Embryonic facial prominence (tissue), 1 donor: ENCODE data around the gene EVC.

Experiments used
- DNase-seq: peaks from one replicate; pipeline ENCODE4 v3.0.0-alpha.2; 2016; ENCODE audit errors: extremely low spot score

EVC gene

DNA sequence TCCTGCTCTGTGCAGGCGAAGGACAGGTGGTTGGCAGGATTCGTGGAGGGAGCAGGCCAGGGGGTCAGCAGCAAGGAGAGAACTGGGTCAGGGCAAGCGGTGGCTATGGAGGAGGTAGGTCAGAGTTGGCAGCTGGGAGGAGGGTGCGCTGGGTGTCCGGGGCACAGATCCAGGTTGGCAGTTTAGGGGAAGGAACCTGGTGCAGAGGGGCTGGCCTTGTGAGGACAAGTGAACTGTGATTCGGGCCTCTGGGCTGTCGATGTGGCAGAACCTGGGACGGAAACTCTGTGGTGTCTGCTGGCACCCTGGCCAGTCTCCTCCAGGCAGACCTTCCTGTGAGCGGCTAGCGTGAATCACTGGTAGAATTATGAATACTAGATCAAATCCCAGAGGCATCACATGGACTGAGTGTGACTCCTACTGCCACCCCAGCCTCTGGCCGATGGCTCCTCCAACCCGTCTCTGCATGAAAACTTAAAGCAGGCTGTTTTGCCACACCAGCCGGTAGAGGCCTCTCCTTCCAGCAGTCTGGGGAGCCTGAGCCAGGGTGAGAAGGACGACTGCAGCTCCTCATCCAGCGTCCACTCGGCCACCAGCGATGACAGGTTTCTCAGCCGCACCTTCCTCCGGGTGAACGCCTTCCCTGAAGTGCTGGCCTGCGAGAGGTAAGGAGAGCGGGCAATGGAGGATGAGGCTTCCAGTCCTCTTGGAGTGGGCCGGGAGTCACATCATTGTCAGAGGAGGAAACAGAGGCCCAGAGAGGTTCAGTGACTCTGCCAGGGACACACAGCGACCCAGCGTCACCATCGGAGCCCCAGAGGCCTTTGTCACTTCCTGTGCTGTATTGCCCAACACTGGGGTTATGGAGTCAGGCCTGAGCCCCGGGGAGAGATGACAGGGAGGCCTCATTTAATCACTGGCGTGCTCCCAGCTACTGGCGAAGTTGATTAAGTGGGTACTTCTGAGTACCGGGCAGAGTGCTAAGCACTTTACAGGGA, 20.3 kb downstream of the EVC start:
- no peak for DNase-seq

DNA sequence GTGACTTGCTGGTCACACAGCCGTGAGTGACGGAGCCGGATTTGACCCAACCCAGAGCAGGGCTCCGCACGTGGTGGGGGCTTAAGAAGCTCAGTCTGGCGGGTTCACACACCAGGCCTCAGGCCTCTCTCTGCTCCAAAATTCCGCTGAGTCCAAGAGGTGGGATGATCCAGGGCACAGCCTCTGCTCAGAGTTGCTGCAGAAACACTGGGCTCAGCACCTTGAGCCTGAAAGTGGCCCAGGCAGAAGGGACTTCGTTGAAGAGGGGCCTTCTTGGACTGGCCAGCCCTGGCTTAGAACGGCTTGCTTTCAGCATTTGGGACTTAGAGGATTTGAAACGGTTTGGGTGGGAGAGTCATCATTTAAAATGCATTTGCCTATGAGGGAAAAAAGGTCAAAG, 21.2 kb downstream of the EVC start:
- DNase-seq, result no peak

DNA sequence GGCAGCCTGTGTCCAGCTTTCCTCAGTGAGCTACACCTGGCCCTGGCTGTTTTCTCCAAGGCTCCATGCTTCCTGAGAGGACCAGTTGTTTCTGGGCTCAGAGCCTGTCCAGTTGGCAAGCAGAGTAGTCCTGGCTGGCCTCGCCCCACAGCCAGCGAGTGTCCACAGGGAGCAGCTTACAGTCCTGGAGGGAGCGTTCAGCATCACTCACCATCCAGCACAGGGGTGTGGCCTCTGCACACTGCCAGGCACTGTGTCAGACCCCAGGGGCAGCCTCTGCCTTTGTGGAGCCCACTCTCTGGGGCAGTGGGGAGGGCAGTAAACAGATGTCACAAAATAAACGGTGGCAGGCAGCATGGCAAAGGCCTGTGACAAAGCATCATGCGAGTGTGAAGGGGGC, 23.9 kb downstream of the EVC start:
- DNase-seq, result no peak

DNA sequence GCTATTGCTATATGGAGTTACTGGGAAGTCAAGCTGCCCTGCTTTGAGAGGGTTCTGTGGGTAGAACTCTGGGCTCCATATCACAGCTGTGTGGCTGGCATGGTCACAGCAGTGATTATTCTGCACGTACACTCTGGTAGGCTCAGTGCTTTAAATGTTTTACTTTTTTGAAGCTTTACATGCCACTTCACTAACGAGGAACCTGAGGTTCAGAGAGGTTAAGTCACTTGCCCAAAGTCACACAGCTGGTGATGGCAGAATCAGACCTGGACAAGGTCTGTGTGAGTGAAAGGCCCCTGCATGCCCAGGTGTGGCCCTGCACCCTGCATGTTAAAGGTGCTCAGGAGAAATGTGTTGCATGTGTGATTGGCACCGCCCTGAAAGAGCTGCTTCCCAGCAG, 24.5 kb downstream of the EVC start:
- DNase-seq, result no peak

DNA sequence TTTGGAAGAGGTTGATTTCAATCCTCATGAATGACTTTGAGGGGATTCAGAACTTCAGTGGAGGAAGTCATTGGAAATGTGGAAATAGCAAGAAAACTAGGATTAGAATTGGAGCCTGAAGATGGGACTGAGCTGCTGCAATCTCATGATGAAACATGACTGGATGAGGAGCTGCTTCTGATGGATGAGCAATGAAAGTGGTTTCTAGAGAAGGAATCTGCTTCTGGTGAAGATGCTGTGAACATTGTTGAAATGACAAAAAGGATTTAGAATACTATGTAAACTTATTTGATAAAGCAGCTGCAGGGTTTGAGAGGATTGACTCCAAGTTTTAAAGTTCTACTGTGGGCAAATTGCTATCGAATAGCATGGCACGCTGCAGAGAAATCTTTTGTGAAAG, 27.1 kb downstream of the EVC start:
- no peak for DNase-seq

DNA sequence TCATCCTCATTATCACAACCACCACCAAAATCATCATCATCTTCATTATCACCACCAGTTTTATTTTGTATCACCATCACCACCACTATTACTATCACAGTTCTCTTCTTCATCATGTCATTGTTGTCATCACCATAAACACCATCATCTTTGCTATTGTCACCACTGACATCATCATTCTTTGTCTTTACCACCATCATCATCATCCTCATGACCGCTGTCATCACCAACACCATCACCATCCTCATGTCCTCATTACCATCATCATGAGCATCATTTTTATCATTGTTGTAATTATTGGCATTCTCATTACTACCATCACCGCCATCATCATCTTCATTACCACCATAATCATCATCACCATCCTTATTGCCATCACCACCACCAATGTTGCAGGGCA, 31.4 kb downstream of the EVC start:
- no peak for DNase-seq

DNA sequence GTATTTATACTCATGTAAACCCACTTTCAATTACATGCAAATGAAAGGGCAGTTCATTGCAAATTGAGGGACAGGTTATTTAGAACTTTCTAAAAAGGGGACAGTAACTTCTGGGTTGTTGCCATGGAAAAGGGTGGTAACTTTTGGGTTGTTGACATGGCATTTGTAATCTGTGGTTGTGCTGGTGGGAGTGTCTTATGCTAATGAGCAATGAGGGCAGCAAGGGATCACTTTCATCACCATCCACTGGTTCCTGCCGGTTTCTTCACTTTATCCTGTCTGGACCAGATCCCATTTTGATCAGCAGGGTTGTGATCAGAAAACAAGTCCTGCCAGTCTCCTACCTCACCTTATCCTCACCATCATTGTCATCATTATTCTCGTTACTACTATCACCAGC, 32.0 kb downstream of the EVC start:
- no peak for DNase-seq

DNA sequence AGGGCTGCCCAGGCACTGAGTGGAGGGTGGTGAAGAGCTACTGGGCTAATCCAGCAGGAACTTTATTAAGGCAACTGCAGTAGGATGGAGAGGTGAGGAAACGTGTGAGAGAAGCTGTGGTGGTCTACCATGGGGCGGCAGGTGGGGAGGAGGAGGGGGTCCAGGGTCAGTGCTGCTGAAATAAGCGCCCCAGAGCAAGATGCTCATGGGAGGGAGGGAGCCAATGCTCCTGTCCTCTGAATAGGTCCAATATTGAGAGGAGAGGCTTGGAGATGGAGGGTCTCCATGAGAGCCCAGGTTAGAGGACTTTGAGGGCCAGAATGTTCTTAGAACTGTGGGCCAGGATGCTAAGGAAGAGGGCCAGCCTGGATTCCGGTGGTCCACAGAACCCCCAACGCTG, 35.2 kb downstream of the EVC start:
- DNase-seq, result no peak

DNA sequence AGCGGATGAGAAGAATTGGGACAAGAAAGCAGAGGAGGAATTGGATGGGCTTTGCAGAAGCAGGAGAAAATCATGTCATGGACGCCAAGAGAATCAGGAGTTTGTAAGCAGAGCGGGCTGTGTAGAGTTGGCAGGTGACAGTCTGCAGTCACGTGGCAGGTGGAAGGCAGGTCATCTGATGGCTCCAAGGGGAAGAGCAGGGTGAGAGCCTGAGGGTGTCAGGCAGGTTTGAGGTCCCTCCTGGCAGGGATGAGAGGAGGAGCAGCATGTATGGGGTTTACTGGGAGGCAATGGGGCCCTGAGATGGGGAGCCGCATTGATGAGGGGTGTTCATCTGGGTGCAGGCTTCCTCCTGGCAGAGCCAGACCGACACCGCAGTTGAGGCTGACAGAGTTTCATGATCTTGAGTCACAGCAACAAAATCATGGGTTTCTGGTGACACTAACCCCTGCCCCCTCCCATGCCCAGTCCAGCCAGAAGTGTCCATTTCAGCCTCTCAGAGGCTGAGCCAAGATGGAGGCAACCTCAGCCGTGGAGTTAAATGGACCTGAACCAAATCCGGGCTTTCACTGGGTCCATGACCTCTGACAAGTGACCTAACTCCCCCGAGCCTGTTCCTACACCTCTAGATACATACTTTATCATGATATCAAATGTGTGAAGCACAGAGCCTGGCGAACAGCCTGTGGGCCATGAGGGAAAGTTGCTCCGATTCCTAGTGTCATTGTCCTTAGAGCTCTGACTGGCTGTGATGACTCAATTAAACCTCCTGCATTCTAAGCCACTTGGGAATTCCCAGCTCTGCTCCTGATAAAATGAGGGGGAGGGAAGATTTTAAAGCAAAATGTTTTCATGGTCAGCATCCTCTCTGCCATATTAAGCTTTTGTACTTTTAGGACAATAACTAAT, 36.1 kb downstream of the EVC start:
- no peak for DNase-seq

DNA sequence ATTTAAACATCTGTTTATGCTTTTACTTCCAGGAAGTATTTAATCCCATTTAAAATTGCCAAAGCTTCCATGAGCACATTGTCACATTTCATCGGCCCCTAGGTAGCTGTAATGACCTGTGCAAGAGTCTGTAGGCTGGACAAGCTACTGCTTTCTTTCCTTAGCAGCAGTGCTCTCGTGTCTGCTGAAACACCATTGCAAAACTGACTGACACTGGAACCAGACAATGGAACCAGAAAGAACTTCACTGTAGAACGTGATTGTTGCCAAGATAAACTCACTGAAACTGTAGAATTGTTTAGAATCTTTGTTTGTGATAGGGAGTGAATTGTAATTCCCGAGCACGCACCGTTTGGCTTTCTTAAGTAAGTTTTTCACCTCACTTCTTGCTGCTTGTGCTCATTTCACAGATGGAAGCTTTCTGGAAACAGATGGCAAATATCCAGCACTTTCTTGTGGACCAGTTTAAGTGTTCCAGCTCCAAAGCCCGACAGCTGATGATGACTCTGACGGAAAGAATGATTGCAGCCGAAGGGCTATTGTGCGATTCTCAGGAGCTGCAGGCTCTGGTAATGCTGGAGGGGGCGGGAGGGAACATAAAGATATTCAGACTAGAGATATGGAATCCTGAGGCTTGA, 36.9 kb downstream of the EVC start:
- DNase-seq, result no peak

DNA sequence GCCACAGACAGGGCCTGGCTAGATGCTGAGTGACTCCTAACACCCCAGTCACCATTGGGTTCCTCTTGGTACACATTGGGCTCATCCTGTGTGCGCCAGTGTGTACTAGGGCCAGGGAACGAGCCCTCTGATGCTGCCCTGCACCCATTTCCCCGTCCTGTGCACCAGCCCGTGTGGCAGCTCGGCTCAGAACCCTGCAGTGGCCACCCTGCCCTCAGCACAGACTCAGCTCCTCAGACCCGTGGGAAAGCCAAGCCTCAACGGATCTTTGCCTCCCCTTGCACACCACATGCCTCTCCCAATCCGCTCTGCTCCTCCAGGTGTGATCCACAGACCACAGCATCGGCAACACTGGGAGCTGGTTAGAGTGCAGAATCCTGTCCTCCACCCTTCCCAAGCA, 38.6 kb downstream of the EVC start:
- no peak for DNase-seq

DNA sequence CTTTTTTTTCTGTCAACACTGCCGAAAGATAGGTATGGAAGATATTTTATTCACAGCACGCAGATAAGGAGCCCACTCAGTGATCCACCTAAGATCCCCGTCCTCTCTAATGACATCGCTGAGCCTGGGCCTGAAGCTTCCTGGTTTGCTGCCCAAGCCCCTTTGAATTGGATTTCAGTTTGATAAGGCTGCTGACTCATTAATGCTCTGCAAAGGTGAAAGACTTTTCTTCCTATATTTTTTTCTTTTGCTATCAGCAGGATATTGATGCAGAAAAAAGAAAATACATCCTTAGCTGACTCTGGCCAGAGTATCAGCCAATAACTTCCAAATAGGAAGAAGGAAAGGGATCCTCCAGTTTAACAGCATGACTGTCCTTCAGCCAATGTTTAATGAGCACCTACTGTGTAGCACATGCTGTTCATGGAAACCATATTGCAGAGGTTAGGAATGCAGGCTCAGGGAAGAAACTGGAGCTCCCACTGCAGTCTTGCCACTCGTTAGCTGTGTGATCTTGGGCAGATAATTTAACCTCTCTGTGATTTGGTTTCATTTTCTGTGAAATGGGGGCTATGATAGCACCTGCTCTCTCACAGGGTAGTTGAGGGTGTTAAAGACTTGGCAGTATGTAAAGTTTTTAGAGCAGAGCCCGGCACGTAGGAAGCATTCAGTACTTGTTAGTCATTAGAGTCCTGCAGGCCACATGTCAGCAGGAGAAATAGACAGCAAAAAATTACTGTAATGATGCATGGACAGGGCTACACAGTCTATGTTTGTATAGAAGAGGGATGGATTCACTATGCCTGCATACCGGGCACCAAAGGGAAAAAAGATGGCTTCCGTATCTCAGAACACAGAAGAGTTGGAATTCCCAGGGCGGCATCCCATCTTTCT, 39.3 kb downstream of the EVC start:
- no peak for DNase-seq

DNA sequence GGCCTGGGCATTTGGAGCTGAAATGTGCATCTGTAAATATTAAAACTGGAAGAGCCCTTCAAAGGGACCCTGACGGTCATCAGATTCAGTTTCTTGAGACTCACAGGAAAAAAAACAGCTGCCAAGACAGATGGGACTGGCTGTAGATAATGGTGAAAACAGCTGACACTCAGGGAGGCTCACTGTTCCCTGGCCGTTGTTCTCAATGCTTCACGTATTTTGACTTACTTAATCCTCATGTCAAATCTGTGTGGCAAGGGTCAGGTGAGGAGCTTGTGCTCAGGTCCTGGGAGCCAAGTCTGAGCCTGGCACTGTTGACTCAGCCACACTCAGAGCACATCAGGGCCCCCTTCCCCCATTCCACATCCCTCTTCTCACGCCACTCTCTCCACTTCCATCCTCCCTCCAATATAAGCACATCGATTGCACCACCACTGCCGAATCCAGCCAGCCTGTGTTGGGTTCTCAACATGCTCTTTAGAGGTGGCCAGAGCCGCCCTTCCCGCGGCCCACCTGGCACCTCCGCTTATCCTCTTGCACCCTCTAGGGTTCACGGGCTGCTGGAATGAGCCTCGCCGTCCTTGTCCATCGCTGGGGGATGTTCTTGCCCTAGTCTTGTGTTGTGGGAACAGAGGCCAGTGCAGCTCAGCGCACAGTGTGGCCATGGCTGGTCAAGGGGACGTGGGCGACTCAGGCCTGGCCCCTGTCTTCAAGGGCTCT, 40.1 kb downstream of the EVC start:
- DNase-seq, result no peak

DNA sequence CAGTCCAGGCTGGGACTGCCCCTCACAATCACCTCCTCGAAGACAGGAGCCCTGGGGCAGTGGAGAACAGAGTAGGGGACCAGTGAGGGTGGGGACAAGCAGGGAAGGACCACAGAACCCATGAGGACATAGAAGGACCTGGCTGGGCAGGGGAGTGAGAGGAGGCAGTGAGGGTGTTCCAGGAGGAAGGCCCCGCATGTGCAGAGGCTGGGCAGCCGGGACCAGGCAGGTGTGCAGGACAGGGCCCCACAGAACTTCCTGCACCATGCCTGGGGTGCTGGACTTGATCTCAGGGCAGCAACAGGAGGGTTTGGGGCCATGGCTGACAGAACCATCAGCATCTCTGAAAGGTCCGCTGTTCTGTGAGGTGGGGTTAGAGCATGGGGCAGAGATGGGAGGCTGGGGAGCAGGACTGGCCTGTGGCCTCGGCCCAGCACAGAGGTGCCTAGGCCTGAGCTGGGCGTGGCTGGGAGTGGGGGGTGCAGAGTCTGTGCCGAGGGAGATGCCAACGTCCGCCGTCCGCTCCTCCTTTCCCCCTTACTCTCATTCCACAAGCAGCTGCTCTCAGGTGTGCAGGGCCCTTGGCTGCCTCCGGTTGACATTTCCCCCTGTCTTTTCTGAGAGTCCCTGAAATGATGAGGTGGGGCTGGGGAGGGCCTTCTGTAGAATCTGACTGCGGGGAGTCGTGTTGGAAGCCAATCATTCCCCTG, 40.8 kb downstream of the EVC start:
- no peak for DNase-seq

DNA sequence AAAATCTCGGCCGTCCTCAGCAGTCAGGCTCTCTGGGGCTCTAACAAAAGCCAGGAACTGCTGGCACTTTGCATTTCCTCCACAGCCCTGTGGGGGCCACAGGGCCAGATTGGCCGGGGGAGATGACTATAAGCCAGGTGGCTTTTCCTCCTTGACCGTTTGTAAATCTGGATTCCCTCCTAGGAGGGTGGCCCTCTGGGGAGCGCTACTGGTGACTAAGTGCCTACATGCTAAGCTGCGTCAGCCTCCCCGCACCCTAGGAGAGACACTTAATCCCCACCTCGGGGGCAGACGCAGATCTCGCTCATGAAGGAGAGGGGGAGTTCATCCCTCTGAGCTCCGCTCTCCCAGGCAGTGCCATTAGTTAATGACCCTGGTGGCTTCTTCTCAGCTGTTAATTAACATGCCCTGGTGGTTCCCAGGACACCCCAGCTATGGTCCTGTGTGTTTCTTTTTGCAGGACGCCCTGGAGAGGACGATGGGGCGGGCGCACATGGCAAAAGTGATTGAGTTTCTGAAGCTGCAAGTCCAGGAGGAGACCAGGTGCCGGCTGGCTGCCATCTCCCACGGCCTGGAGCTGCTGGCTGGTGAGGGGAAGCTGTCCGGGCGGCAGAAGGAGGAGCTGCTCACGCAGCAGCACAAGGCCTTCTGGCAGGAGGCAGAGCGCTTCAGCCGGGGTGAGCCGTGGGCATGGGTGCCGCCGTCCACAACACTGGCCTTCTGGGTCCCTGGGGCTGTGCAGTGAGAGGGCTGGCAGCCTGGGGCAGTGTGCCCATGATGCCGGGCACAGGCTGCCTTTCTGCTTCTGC, 41.6 kb downstream of the EVC start:
- no peak for DNase-seq

DNA sequence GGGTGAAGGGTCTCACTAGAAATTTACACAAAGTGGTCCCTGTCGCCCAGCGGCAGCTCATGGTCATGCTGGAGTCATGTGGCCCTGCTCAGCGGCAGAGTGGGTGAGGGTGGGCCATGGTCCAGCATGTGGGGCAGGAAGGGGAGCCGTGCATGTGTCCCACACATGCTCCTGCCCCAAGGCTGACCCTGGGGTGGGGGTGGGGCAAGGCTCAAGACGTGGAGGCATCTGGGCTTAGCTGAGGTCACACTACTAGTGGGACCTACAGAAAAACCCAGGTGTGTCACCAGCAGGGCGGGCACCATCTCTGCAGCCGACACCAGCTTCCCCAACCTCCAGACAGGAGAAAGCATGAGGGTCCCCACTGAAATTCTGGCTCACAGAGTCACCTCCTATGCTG, 42.4 kb downstream of the EVC start:
- no peak for DNase-seq

DNA sequence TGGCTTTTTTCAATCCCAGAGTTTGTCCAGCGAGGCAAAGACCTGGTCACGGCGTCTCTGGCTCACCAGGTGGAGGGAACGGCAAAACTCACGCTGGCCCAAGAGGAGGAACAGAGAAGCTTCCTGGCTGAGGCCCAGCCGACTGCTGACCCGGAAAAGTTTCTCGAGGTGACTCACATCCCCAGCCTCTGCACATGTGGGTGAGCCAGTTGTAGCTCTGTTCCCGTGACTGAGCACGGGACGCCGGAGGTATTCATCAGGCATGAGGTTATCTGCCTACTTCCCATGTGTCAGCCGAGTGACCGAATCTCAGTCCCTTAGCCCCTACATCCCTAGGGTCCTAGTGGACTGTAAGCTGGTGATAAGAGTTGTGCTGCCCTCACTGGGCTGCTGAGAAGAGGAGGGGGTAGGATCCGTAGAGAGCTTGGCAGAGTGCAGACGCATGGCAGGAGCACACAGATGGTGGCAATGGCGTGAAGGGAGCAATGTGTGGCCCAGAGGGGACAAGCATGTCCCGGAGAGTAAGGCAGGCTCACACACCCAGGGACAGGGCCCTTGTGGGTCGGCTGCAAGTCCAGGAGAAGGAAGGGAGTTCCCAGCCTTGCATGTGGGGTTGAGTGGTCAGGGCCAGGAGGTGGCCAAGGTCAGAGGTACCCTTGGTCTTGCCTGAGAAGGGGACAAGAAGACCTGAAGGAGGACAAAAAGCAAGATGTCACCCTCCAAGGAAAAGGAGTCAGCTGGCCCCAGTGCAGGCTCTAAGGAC, 42.9 kb downstream of the EVC start:
- DNase-seq, result no peak

DNA sequence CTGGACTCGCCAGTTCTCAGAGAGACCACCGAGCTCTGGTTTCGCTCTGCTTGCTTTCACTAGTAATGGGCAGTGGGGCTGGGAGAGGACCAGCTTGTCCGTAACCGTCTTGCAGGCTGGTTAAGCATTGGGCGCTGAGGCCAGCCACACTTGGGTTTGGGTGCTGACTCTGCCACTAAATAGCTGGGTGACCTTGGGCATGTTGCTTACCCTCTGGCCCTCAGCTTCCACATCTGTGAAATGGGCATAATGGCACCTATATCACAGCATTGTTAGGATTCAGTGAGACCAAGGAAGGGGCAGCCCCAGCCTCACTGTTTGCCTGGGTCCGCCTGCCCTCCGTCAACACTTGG, 43.5 kb downstream of the EVC start:
- no peak for DNase-seq
